ENCODE results near the gene ANKRD26. TPM values are rescaled to one million over a fixed set of nuclear protein-coding genes. Genes with fewer than 3 reads are reported as not detected.

The ANKRD26 gene
- total RNA-seq, 1 donor from 2014 or later, result 7.7 TPM

DNA sequence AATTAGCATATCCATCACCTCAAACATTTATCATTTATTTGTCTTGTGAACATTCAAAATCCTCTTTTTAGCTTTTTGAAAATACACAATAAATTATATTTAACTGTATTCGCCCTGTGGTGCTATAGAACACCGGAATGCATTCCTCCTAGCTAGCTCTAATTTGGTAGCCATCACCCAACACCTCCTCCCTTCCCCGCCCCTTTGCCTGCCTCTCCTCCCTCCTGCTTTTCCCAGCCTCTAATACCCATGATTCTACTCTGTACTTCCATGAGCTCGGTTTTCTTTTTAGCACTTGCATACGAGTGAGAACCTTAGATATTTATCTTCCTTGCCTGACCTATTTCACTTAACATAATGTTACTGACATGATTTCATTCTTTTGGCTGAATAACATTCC, 80.1 kb downstream of the ANKRD26 start:
- intact Hi-C loops (cut with micrococcal nuclease), result no loop called here
- POLR2A ChIA-PET, result no interaction called here
- no peak for ATAC-seq (ENCODE audit: low read depth)
- Mint-ChIP-seq H3K4me3 (no peak overlapping the region), H3K27ac (no peak overlapping the region), H3K36me3 (ENCODE audit: low read depth) (peaks cover 23% of the 10 kb centered on the region), H3K4me1 (no peaks in the 10 kb centered on the region), H3K27me3 (no peaks in the 10 kb centered on the region), H3K9me3 (no peaks in the 10 kb centered on the region)
- DNase-seq, result no peak
- TF ChIP-seq, protein P1, sequence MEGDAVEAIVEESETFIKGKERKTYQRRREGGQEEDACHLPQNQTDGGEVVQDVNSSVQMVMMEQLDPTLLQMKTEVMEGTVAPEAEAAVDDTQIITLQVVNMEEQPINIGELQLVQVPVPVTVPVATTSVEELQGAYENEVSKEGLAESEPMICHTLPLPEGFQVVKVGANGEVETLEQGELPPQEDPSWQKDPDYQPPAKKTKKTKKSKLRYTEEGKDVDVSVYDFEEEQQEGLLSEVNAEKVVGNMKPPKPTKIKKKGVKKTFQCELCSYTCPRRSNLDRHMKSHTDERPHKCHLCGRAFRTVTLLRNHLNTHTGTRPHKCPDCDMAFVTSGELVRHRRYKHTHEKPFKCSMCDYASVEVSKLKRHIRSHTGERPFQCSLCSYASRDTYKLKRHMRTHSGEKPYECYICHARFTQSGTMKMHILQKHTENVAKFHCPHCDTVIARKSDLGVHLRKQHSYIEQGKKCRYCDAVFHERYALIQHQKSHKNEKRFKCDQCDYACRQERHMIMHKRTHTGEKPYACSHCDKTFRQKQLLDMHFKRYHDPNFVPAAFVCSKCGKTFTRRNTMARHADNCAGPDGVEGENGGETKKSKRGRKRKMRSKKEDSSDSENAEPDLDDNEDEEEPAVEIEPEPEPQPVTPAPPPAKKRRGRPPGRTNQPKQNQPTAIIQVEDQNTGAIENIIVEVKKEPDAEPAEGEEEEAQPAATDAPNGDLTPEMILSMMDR (IDR thresholded peaks at IDR 0.05), result no peak
- CTCF ChIA-PET, result no interaction called here

DNA sequence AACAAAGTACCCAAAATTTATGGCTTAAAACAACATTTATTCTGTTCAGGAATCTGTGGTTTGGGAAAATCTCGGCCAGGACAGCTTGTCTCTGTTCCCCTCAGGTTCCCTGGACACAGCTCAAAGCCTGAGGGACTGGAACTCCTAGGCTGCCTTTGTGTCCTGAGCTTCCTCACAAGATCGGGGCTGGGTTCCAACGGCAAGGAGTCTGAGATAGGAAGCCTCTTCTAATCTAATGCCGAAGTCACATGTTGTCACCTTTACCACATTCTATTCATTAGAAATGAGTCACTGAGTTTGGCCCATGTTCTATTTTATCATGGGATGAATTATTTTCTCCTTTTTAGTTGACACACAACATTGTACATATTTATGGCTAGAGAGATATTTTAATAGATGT, 80.5 kb downstream of the ANKRD26 start:
- intact Hi-C loops (cut with micrococcal nuclease), result no loop called here
- TF ChIP-seq, protein P1 (IDR thresholded peaks at IDR 0.05), result no peak
- peaks cover 23% of the 10 kb centered on the region for H3K36me3 Mint-ChIP-seq (ENCODE audit: low read depth)
- ATAC-seq (ENCODE audit: low read depth) (no peak), DNase-seq (no peak)
- no peak overlapping the region for H3K4me3 Mint-ChIP-seq
- no peaks in the 10 kb centered on the region for H3K9me3 Mint-ChIP-seq
- ChIA-PET CTCF (no interaction called here), POLR2A (no interaction called here)
- H3K27me3 Mint-ChIP-seq, result no peaks in the 10 kb centered on the region
- no peak overlapping the region for H3K27ac Mint-ChIP-seq
- no peaks in the 10 kb centered on the region for H3K4me1 Mint-ChIP-seq

DNA sequence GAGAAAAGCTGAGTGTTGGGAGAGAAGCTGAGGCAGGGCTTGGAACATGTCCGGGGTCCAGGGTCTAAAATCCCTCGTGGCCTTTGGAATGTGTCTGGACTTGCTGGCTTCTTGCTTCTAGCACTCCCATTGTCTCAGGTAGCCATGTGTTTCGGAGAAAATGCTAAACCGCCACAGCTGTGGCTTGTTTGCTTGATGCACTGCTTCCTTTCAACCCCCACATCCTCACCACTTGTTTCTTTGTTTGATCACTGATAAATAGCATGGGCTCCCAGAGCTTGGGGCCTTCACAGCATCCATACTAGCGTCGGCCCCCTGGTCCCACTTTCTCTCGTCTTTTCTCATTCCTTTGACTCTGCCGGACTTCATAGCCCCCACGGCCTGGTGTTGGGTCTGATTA, 102.7 kb downstream of the ANKRD26 start:
- H3K27me3 Mint-ChIP-seq, result no peaks in the 10 kb centered on the region
- peaks cover 11% of the 10 kb centered on the region for H3K9me3 Mint-ChIP-seq
- intact Hi-C loops (cut with micrococcal nuclease), result no loop called here
- no peaks in the 10 kb centered on the region for H3K4me1 Mint-ChIP-seq
- DNase-seq (no peak), ATAC-seq (ENCODE audit: low read depth) (no peak)
- H3K27ac Mint-ChIP-seq, result no peak overlapping the region
- ChIA-PET CTCF (no interaction called here), POLR2A (no interaction called here)
- TF ChIP-seq, protein P1 (IDR thresholded peaks at IDR 0.05), result no peak
- peaks cover 8% of the 10 kb centered on the region for H3K36me3 Mint-ChIP-seq (ENCODE audit: low read depth)
- H3K4me3 Mint-ChIP-seq, result no peak overlapping the region

DNA sequence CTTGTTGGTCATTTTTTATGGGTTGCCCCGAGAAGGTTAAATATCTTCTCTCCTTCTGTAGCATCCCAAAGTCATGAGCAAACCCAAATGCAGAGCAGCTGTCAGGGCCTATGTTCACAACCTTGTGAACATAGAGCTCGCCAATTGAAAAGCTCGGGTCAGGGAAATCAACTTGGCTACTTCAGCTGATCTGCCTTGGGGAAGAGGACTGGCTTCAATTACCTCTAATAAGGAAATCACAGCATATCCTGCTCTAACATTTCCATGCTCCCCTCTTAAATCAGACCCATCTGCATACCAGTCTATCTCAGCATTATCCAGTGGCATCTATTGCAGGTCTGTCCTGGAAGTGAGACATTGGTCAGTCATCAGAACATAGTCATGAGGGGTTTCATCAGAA, 105.6 kb downstream of the ANKRD26 start:
- TF ChIP-seq, protein P1 (IDR thresholded peaks at IDR 0.05), result no peak
- ChIA-PET POLR2A (no interaction called here), CTCF (no interaction called here)
- Mint-ChIP-seq H3K4me1 (no peaks in the 10 kb centered on the region), H3K9me3 (peaks cover 3% of the 10 kb centered on the region), H3K27me3 (no peaks in the 10 kb centered on the region), H3K4me3 (no peak overlapping the region), H3K36me3 (ENCODE audit: low read depth) (no peaks in the 10 kb centered on the region), H3K27ac (no peak overlapping the region)
- intact Hi-C loops (cut with micrococcal nuclease), result no loop called here
- DNase-seq, result no peak
- ATAC-seq (ENCODE audit: low read depth), result no peak

DNA sequence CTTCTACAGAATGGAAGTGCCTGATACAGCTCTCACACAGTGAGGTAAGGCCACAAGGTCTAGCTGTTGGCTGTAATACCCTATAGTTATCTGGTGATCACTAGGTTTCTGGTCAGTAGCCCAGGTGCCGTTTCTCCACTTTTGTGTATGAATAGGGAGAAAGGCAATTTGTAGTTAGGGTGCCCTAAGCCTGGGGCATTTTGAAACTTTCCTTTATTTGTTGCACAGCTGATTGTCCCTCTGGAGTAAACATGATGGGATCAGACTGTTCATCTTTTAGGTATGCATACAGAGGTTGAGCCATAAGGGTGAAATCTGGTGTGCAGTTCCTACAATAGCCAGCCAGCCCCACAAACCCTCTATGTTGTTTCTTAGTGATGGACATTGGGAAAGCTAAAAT, 112.4 kb downstream of the ANKRD26 start:
- Mint-ChIP-seq H3K4me1 (no peaks in the 10 kb centered on the region), H3K9me3 (no peaks in the 10 kb centered on the region), H3K4me3 (no peak overlapping the region), H3K27me3 (no peaks in the 10 kb centered on the region), H3K27ac (no peak overlapping the region), H3K36me3 (ENCODE audit: low read depth) (no peaks in the 10 kb centered on the region)
- TF ChIP-seq, protein P1 (IDR thresholded peaks at IDR 0.05), result no peak
- ATAC-seq (ENCODE audit: low read depth) (no peak), DNase-seq (no peak)
- ChIA-PET CTCF (no interaction called here), POLR2A (no interaction called here)
- intact Hi-C loops (cut with micrococcal nuclease), result no loop called here
